Transverse colon (tissue), 4 donors: ENCODE measurements around the gene C12orf42. TPM values are rescaled to one million over a fixed set of nuclear protein-coding genes. Genes with fewer than 3 reads are reported as not detected.

Source experiments
- DNase-seq: peaks from one replicate; pipeline ENCODE4 v3.0.0-alpha.2; 2019
- H3K27ac ChIP-seq, 4 donors: fragments of 200-600 bp; sonication (generic); 2 replicates each; pipeline ENCODE4 v1.5.1; 2016 to 2018; ENCODE audit warnings: inconsistent platforms in 4 of 4
- H3K27me3 ChIP-seq: fragments of 200-600 bp; sonication (generic); 2 replicates; pipeline ENCODE4 v1.5.1; 2017; ENCODE audit warnings: inconsistent platforms
- H3K36me3 ChIP-seq, 4 donors: fragments of 200-600 bp; sonication (generic); 2 replicates each; pipeline ENCODE4 v1.5.1; 2017 to 2019; ENCODE audit warnings: inconsistent platforms in 4 of 4
- H3K4me1 ChIP-seq, 4 donors: fragments of 200-600 bp; sonication (generic); 2 replicates each; pipeline ENCODE4 v1.5.1; 2017 to 2020; ENCODE audit warnings: inconsistent platforms in 4 of 4
- H3K4me3 ChIP-seq, 4 donors: fragments of 200-600 bp; sonication (generic); 1 replicate in 1 of 4; 2 replicates in 3 of 4; pipeline versions ENCODE4 v1.5.1 to v1.6.1; 2017 to 2019; ENCODE audit warnings: inconsistent platforms in 4 of 4
- H3K9me3 ChIP-seq, 2 donors: fragments of 200-600 bp; sonication (generic); 2 replicates each; pipeline ENCODE4 v1.5.1; 2017 to 2019; ENCODE audit warnings: inconsistent platforms in 2 of 2
- EP300 ChIP-seq: sonication (generic); formaldehyde crosslinking; IDR thresholded peaks from one replicate; pipeline ENCODE4 v1.6.1; 2017; ENCODE audit warnings: antibody characterized with exemption, low read depth
- POLR2A ChIP-seq: fragments of 450-650 bp; IDR thresholded peaks from one replicate; pipeline ENCODE4 v1.6.1; 2016; ENCODE audit warnings: antibody characterized with exemption, mild to moderate bottlenecking, moderate library complexity
- POLR2AphosphoS5 ChIP-seq, 3 donors: sonication (generic); formaldehyde crosslinking; IDR thresholded peaks; one replicate each; pipeline ENCODE4 v1.6.1; 2016; ENCODE audit warnings: antibody characterized with exemption in 3 of 3
- WGBS, 2 donors: methylation state at CpG; one replicate each; pipeline ENCODE4 v1.1.5; 2018; ENCODE audit warnings: low coverage in 1 of 2; 5-methylcytosine and 5-hydroxymethylcytosine counted together
- in situ Hi-C, 4 donors: fragments of 200-750 bp; cut with MboI; loops; one replicate each; pipeline versions ENCODE4 v1.15.0 to v1.15.1; 2017; ENCODE audit warnings: low sequenced_read_pairs in 3 of 4, low pct_ligation_motif_present in 1 of 4, low pct_unique_long_range_greater_than_20kb in 1 of 4
- intact Hi-C: fragments of 100-400 bp; cut with DNase I; formaldehyde crosslinking; loops from one replicate; pipeline ENCODE4 v1.15.1; 2023; ENCODE audit warnings: low total_unique reads
- total RNA-seq, 4 donors: library from RNA; depleted of rRNA; stranded (reverse); fragments of >200 nt; gene quantifications; one replicate each; pipeline ENCODE4 v1.1.0, GENCODE V29; 2016
- TF ChIP-seq, protein P1 (sequence below), 5 experiments: fragments of 200-600 bp in 3 of 5; fragments of 450-650 bp in 2 of 5; sonication (generic) in 3 of 5; IDR thresholded peaks; 1 replicate in 2 of 5; 2 replicates in 3 of 5; pipeline ENCODE4 v1.5.1; 2016 to 2017; ENCODE audit warnings: antibody characterized with exemption in 5 of 5, inconsistent platforms in 3 of 5, mild to moderate bottlenecking in 2 of 5, moderate library complexity in 1 of 5

C12orf42 gene
- total RNA-seq, 4 donors from 2014 or later: 0.79 to 43.4 TPM; not detected in 2

DNA sequence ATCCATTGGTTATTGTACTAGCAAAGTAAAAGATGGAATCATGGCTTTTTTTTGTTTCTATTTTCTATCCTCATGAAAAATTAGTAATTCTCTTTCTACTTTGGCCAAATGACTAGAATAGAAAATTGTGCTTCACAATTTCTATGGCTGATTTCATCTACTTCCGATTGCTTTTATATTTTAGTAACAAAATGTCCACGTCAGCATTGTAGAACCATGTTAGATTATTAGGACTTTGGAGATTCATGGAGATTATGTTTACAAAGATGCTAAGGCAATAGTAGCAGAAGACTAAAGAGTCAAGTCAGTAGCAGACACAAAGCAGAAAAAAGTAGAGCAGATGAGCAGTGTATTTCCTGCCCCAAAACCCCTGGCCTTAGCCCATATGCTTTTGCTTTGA lies 113.6 kb downstream of the C12orf42 start:
- in situ Hi-C loops (no loop called here), intact Hi-C loops (no loop called here)
- H3K9me3 ChIP-seq: no peaks in the 10 kb centered on the region
- H3K27ac ChIP-seq: no peak overlapping the region
- no peaks in the 10 kb centered on the region for H3K27me3 ChIP-seq
- DNase-seq: no peak
- 84 to 87% methylated on average over 2 of the region's 2 CpGs for WGBS, 2 donors
- H3K36me3 ChIP-seq: no peaks in the 10 kb centered on the region
- H3K4me3 ChIP-seq: no peak overlapping the region
- no peaks in the 10 kb centered on the region for H3K4me1 ChIP-seq
- TF ChIP-seq, protein P1, sequence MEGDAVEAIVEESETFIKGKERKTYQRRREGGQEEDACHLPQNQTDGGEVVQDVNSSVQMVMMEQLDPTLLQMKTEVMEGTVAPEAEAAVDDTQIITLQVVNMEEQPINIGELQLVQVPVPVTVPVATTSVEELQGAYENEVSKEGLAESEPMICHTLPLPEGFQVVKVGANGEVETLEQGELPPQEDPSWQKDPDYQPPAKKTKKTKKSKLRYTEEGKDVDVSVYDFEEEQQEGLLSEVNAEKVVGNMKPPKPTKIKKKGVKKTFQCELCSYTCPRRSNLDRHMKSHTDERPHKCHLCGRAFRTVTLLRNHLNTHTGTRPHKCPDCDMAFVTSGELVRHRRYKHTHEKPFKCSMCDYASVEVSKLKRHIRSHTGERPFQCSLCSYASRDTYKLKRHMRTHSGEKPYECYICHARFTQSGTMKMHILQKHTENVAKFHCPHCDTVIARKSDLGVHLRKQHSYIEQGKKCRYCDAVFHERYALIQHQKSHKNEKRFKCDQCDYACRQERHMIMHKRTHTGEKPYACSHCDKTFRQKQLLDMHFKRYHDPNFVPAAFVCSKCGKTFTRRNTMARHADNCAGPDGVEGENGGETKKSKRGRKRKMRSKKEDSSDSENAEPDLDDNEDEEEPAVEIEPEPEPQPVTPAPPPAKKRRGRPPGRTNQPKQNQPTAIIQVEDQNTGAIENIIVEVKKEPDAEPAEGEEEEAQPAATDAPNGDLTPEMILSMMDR (IDR thresholded peaks at IDR 0.05): no peak
- no peak for TF ChIP-seq POLR2AphosphoS5 (IDR thresholded peaks at IDR 0.05)
- TF ChIP-seq EP300: no peak
- no peak for TF ChIP-seq POLR2A

DNA sequence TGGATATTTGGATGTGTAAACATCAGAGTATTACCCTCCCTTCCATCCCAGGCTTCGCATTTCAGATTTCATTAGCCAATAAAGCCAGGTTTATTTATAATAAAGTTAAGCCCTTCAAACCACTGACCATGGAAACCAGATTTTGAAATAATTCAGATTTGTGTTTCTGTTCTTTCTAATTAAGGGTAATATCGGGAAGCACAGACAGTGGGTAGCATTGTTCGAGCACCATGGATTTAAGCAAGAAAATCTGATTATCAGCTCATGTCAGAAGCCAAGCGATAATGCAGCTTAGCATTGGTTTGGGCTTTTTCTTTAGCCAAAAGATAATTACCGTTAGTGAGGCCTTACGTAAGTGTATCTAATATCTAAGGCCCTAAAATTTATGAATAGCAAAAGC lies 116.1 kb downstream of the C12orf42 start:
- in situ Hi-C loops: no loop called here
- WGBS, 2 donors: 75 to 85% methylated on average over 6 of the region's 6 CpGs
- no peak for DNase-seq

DNA sequence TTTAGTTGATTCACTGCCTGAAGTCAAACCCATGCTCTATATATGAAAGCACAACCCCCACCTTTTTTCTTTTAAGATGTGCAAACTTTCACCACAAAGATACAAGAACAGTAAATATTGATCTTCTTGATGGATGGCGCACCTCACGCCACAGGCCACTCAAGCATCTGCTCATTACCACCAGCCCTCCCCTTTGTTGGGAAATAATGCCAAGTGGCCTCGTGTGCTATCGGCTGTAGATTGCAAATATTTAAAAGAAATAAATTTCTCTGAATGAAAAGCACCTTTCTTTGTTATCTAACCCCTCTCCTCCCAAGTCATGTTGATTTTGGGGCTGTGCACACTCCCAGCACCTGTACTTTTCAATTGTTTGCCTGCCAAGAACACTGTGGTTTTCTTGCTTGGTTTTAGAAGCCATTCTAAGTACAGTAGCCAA lies 122.7 kb downstream of the C12orf42 start:
- TF ChIP-seq, protein P1 (IDR thresholded peaks at IDR 0.05): no peak
- TF ChIP-seq POLR2A (no peak), POLR2AphosphoS5 (IDR thresholded peaks at IDR 0.05) (no peak), EP300 (no peak)
- Histone ChIP-seq H3K27me3 (no peaks in the 10 kb centered on the region), H3K27ac (no peak overlapping the region), H3K4me3 (no peak overlapping the region), H3K36me3 (no peaks in the 10 kb centered on the region), H3K4me1 (no peaks in the 10 kb centered on the region), H3K9me3 (no peaks in the 10 kb centered on the region)
- in situ Hi-C loops (no loop called here), intact Hi-C loops (no loop called here)
- no peak for DNase-seq
- 50% methylated on average over 4 of the region's 4 CpGs for WGBS, 2 donors

More for the DNA sequence above, 116.1 kb downstream of the C12orf42 start:
- no peak overlapping the region for H3K27ac ChIP-seq
- intact Hi-C loops: no loop called here
- no peaks in the 10 kb centered on the region for H3K4me1 ChIP-seq
- H3K27me3 ChIP-seq: no peaks in the 10 kb centered on the region
- no peaks in the 10 kb centered on the region for H3K36me3 ChIP-seq
- H3K9me3 ChIP-seq: no peaks in the 10 kb centered on the region
- H3K4me3 ChIP-seq: no peak overlapping the region
- no peak for TF ChIP-seq EP300
- TF ChIP-seq POLR2AphosphoS5 (IDR thresholded peaks at IDR 0.05): no peak
- TF ChIP-seq, protein P1 (IDR thresholded peaks at IDR 0.05): no peak
- TF ChIP-seq POLR2A: no peak

GRCh38 chr12:103369929-103370328 lies 125.8 kb downstream of the C12orf42 start:
- in situ Hi-C loops: no loop called here
- Histone ChIP-seq H3K4me1 (no peaks in the 10 kb centered on the region), H3K27ac (no peak overlapping the region), H3K4me3 (no peak overlapping the region), H3K27me3 (no peaks in the 10 kb centered on the region), H3K36me3 (no peaks in the 10 kb centered on the region), H3K9me3 (no peaks in the 10 kb centered on the region)
- TF ChIP-seq POLR2A (no peak), POLR2AphosphoS5 (IDR thresholded peaks at IDR 0.05) (no peak), EP300 (no peak)
- TF ChIP-seq, protein P1 (IDR thresholded peaks at IDR 0.05): no peak
- 72 to 82% methylated on average over 1 of the region's 1 CpG for WGBS, 2 donors
- intact Hi-C loops: no loop called here
- no peak for DNase-seq
